T-helper 22 cell (primary cell): Measurements from ENCODE around the gene GPR15.
"Not testable (repeated sequence)": the region's sequence is repeated elsewhere in the genome, so short reads cannot be mapped to it uniquely, and the experiment has no call there.

Experiments
- DNase-seq: peaks from one replicate; pipeline ENCODE4 v3.0.0-alpha.2; 2020; ENCODE audit warnings: low read depth

The GPR15 gene

GRCh38 chr3:98558100-98558827, 26.5 kb downstream of the GPR15 start:
- DNase-seq, result no peak

- not testable (repeated sequence) for DNase-seq
Observed at GRCh38 chr3:98559769-98560168, 28.0 kb downstream of the GPR15 start.

- no peak for DNase-seq
Observed at GRCh38 chr3:98560911-98561310, 29.1 kb downstream of the GPR15 start.

GRCh38 chr3:98561727-98562521, 30.1 kb downstream of the GPR15 start:
- DNase-seq, result peak; percentile 24

- peak; percentile 44 for DNase-seq
Observed at GRCh38 chr3:98563661-98564281, 32.0 kb downstream of the GPR15 start.

GRCh38 chr3:98564282-98565005, 32.7 kb downstream of the GPR15 start:
- peak; percentile 42 for DNase-seq

GRCh38 chr3:98565237-98565643, 33.5 kb downstream of the GPR15 start:
- DNase-seq, result no peak

GRCh38 chr3:98565843-98566242, 34.1 kb downstream of the GPR15 start:
- no peak for DNase-seq

GRCh38 chr3:98567666-98568270, 36.0 kb downstream of the GPR15 start:
- no peak for DNase-seq

- DNase-seq, result no peak
Observed at GRCh38 chr3:98568402-98568801, 36.6 kb downstream of the GPR15 start.

GRCh38 chr3:98573181-98573728, 41.5 kb downstream of the GPR15 start:
- DNase-seq, result no peak

GRCh38 chr3:98574132-98574531, 42.4 kb downstream of the GPR15 start:
- DNase-seq, result no peak

GRCh38 chr3:98577178-98577895, 45.6 kb downstream of the GPR15 start:
- DNase-seq, result no peak

- no peak for DNase-seq
Observed at GRCh38 chr3:98580401-98581386, 48.9 kb downstream of the GPR15 start.

GRCh38 chr3:98581474-98581873, 49.7 kb downstream of the GPR15 start:
- no peak for DNase-seq

- DNase-seq, result no peak
Observed at GRCh38 chr3:98582042-98582441, 50.3 kb downstream of the GPR15 start.

GRCh38 chr3:98583766-98584165, 52.0 kb downstream of the GPR15 start:
- no peak for DNase-seq
